Measurements from ENCODE around the gene RNU1-3. TPM values are rescaled to one million over a fixed set of nuclear protein-coding genes. Genes with fewer than 3 reads are reported as not detected.
"Not testable (repeated sequence)": the region's sequence is repeated elsewhere in the genome, so short reads cannot be mapped to it uniquely, and the experiment has no call there.

The RNU1-3 gene
- total and polyA plus RNA-seq, 2 experiments from 2014 or later, result not detected

DNA sequence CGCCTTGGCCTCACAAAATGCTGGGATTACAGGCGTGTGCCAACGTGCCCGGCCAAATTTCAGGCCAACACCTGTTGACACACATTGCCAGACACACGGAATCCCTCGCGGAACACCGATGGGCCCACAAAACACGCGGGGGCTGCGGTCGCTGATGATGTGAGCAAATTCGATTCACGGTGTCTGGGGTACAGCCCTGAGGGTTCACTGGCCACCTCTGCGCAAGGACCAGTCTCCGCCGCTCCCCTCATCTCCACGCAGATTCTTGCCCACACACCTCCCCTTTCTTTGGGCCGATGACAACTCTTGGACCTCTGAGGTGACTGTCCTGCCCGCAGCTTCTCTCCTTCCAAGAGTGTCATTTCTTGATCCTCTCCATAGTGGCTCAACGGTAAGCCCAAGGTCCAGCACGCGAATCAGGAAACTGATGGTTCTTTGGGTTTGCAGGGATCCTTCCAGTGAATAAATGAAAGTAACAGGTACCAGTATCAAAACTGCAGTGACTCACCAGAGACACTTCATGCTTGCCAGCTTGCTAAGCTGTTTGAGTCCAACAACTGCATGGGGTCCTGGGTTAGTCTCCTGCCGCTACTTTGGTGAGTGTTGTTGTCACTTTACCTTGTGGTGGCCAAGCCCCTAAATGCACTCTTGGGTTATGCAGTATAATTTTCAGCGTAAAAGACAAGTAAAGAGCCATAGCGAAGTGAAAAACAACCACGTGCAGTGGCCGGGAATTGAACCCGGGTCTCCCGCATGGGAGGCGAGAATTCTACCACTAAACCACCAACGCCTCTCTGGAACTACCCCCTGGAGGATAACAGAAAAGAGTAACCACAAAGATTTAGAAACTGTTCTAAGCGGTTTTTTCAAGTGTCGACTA lies 11.0 kb upstream of the RNU1-3 start:
- Histone ChIP-seq H3K9me3 (ENCODE audit: low read depth) (no peaks in the 10 kb centered on the region), H2AFZ (no peak overlapping the region)
- DNase-seq, result peak; percentile 61

DNA sequence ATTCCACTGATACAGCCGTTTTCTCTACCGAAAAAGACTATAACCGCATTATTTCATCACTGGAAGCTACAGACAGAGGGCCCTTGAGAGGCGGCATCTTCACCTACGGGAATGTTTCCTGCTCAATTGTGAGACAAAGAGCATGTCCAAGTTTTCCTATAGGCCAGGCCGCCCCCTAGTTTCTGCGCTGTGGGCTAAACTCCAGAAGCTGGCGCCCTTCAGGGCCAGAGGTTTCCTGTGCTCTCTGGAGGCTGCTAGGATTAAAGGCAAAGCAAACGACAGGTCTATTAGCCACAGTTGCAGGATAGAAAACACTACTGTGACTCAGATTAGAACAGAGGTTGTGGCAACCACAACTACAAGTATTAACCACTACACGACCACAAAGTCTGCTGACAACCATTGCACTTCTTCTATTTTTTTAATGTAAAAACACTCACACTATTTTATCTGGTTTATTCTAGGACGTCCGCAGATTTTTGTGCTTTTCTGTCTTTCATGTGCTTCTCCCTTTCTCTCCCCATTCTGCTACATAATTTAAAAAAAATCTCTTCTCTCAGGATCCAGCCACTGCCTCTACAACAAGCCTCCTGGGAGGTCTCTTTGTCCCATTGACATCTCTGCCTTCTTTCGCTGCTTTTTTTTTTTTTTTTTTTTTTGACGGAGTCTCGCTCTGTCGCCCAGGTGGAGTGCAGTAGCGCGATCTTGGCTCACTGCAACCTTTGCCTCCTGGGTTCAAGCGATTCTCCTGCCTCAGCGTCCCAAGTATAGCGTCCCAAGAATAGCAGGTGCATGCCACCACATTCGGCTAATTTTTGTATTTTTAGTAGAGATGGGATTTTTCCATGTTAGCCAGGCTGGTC lies 10.1 kb upstream of the RNU1-3 start:
- H3K79me2 ChIP-seq (ENCODE audit: insufficient read depth); H3K27ac ChIP-seq; H3K36me3 ChIP-seq (ENCODE audit: low read depth); H2AFZ ChIP-seq; H3K9me3 ChIP-seq (ENCODE audit: low read depth); H3F3A ChIP-seq (ENCODE audit: insufficient read depth); H3K4me1 ChIP-seq (ENCODE audit: insufficient read depth); H3K9ac ChIP-seq; DNase-seq; H3K27me3 ChIP-seq (replicated peaks; ENCODE audit: insufficient read depth); H3K4me3 ChIP-seq; H3K4me2 ChIP-seq (ENCODE audit: unreplicated experiment); H4K20me1 ChIP-seq (ENCODE audit: insufficient read depth); H3K9me2 ChIP-seq (ENCODE audit: insufficient read depth); in situ Hi-C loops (cut with MboI): not testable (repeated sequence)
- WGBS, 2 experiments (ENCODE audit: low coverage in 1 of 2, low lambda C conversion rate in 2 of 2, missing lambda C conversion rate in 2 of 2), result 65% methylated on average over 22 of the region's 22 CpGs

More for the DNA sequence above, 11.0 kb upstream of the RNU1-3 start:
- H3K9ac ChIP-seq, result no peak overlapping the region
- 65% methylated on average over 34 of the region's 34 CpGs for WGBS, 2 experiments (ENCODE audit: low coverage in 1 of 2, low lambda C conversion rate in 2 of 2, missing lambda C conversion rate in 2 of 2)
- H3K27ac ChIP-seq, result no peak overlapping the region
- H3K36me3 ChIP-seq (ENCODE audit: low read depth), result no peaks in the 10 kb centered on the region
- in situ Hi-C loops (cut with MboI), result no loop called here
- H3K27me3 ChIP-seq (replicated peaks; ENCODE audit: insufficient read depth), result peaks cover 9% of the 10 kb centered on the region
- no peaks in the 10 kb centered on the region for H3K4me1 ChIP-seq (ENCODE audit: insufficient read depth)
- no peaks in the 10 kb centered on the region for H3K79me2 ChIP-seq (ENCODE audit: insufficient read depth)
- H3F3A ChIP-seq (ENCODE audit: insufficient read depth), result 0 out of 2 replicates have a peak, but pooled peaks cover 3% of the 10 kb centered on the region
- no peaks in the 10 kb centered on the region for H3K9me2 ChIP-seq (ENCODE audit: insufficient read depth)
- no peak overlapping the region for H3K4me3 ChIP-seq
- no peaks in the 10 kb centered on the region for H4K20me1 ChIP-seq (ENCODE audit: insufficient read depth)
- TF ChIP-seq EZH2phosphoT487 (IDR thresholded peaks at IDR 0.05; ENCODE audit: insufficient read depth, low read depth), result no peak
- no peak for TF ChIP-seq EZH2 (IDR thresholded peaks at IDR 0.05; ENCODE audit: insufficient read depth, poor library complexity, severe bottlenecking)
- H3K4me2 ChIP-seq (ENCODE audit: unreplicated experiment), result no peak overlapping the region

DNA sequence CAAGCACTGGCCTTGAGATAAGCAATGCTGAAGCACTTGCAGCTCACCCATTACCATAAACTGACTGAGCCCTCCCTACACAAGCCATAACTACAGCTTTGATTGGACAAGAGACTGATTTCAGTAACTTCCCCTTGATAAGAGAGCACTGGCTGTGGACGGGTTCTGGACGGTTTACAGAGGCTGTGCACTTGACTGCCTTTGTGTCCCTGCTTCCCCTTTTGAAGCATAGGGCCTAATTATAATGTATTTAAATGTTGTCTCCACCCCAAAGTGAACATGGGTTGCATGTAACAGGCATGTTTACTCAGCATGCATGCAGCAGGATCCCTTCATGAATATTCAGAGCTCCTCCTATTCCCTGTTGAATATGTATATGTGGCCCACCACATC lies 8.4 kb upstream of the RNU1-3 start:
- 35 to 50% methylated on average over 2 of the region's 2 CpGs for WGBS, 2 experiments (ENCODE audit: low coverage in 1 of 2, low lambda C conversion rate in 2 of 2, missing lambda C conversion rate in 2 of 2)
- H3K27me3 ChIP-seq (replicated peaks; ENCODE audit: insufficient read depth); H3K36me3 ChIP-seq (ENCODE audit: low read depth); H3F3A ChIP-seq (ENCODE audit: insufficient read depth); H3K4me2 ChIP-seq (ENCODE audit: unreplicated experiment); H3K9ac ChIP-seq; H2AFZ ChIP-seq; H3K4me1 ChIP-seq (ENCODE audit: insufficient read depth); H3K9me3 ChIP-seq (ENCODE audit: low read depth); H3K27ac ChIP-seq; H3K9me2 ChIP-seq (ENCODE audit: insufficient read depth); H3K4me3 ChIP-seq; H4K20me1 ChIP-seq (ENCODE audit: insufficient read depth); H3K79me2 ChIP-seq (ENCODE audit: insufficient read depth); in situ Hi-C loops (cut with MboI); DNase-seq: not testable (repeated sequence)

DNA sequence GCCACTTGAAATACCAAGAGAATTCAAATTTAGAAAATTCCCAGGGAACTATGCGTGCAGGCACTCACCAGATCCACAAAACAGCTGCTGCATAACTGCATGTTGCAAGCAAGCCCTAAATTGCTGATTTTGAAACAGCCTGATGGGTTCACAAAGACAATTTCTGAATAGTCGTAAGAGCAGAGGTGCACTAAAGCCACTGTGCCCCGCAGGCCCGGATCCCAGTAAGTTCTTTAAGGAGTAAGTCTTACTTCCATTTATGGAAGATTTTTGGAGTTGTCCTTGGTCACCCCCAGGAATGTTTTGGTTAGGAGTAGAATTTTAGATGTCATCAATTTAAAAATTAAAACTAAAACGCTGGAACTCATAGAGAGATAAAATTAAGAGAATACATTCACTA lies 7.2 kb upstream of the RNU1-3 start:
- H3K4me1 ChIP-seq (ENCODE audit: insufficient read depth); H3K27me3 ChIP-seq (replicated peaks; ENCODE audit: insufficient read depth); H3K36me3 ChIP-seq (ENCODE audit: low read depth); H3K9me2 ChIP-seq (ENCODE audit: insufficient read depth); H3K4me2 ChIP-seq (ENCODE audit: unreplicated experiment); H3F3A ChIP-seq (ENCODE audit: insufficient read depth); H3K79me2 ChIP-seq (ENCODE audit: insufficient read depth); H3K4me3 ChIP-seq; H3K9me3 ChIP-seq (ENCODE audit: low read depth); H2AFZ ChIP-seq; H3K27ac ChIP-seq; in situ Hi-C loops (cut with MboI); H3K9ac ChIP-seq; H4K20me1 ChIP-seq (ENCODE audit: insufficient read depth); DNase-seq: not testable (repeated sequence)
- WGBS, 2 experiments (ENCODE audit: low coverage in 1 of 2, low lambda C conversion rate in 2 of 2, missing lambda C conversion rate in 2 of 2), result 52 to 58% methylated on average over 5 of the region's 5 CpGs

DNA sequence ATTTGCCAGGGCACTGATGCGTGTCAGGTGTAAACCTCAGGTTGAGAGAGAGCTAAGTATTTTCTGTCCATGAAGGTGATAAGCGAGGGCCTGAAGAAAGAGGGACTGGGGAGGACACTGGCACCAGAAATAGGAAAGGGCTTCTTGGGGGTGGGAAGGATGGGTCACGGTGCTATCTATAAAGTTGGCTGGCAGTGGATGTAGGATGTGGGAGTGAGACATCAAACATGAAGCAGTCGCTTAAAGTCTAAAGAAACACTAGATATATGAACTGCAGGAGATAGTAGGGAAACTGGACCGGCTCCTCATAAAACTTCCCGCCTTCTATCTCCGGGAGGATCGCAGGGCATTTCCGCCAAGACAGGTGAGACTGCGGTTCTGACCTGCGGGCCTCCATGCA lies 912 bp downstream of the RNU1-3 start:
- in situ Hi-C loops (cut with MboI); H3K9ac ChIP-seq; H3K9me2 ChIP-seq (ENCODE audit: insufficient read depth); H3K4me3 ChIP-seq; H3K79me2 ChIP-seq (ENCODE audit: insufficient read depth); H3K4me2 ChIP-seq (ENCODE audit: unreplicated experiment); H3K27me3 ChIP-seq (replicated peaks; ENCODE audit: insufficient read depth); H3K4me1 ChIP-seq (ENCODE audit: insufficient read depth); H3K36me3 ChIP-seq (ENCODE audit: low read depth); H3K9me3 ChIP-seq (ENCODE audit: low read depth); H4K20me1 ChIP-seq (ENCODE audit: insufficient read depth); H2AFZ ChIP-seq; DNase-seq; H3K27ac ChIP-seq; H3F3A ChIP-seq (ENCODE audit: insufficient read depth): not testable (repeated sequence)
- WGBS, 2 experiments (ENCODE audit: low coverage in 1 of 2, low lambda C conversion rate in 2 of 2, missing lambda C conversion rate in 2 of 2), result no CpG with 5 or more reads among the region's 11 CpGs

DNA sequence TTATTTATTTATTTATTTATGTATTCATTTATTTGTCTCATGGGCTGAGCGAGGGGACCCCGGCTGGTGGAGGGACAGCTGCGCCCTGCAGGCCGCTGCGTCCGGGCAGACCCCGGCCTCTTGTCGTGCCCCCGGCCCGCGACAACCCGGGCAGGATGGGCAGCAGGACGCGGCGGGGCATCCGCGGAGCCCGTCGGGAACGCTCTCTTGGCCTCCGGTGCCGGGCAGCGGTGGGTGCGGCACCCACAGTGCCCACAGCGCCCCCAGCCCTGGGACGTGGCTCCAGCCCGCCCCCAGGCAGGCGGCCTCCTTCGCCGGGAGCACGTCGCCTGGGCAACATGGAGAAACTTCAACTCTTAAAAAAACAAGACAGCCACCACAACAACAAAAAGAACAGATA lies 8.5 kb downstream of the RNU1-3 start:
- H3K4me1 ChIP-seq (ENCODE audit: insufficient read depth); H2AFZ ChIP-seq; H3K4me2 ChIP-seq (ENCODE audit: unreplicated experiment); H3K27ac ChIP-seq; H3K9me2 ChIP-seq (ENCODE audit: insufficient read depth); H3K9ac ChIP-seq; H3K36me3 ChIP-seq (ENCODE audit: low read depth); in situ Hi-C loops (cut with MboI); H4K20me1 ChIP-seq (ENCODE audit: insufficient read depth); H3K9me3 ChIP-seq (ENCODE audit: low read depth); H3K4me3 ChIP-seq; H3K27me3 ChIP-seq (replicated peaks; ENCODE audit: insufficient read depth); DNase-seq; H3K79me2 ChIP-seq (ENCODE audit: insufficient read depth); H3F3A ChIP-seq (ENCODE audit: insufficient read depth): not testable (repeated sequence)
- 80% methylated on average over 17 of the region's 32 CpGs; no CpG with 5 or more reads in 1 of the 2 experiments for WGBS, 2 experiments (ENCODE audit: low coverage in 1 of 2, low lambda C conversion rate in 2 of 2, missing lambda C conversion rate in 2 of 2)
